Measurements from ENCODE around the gene ABCG4.

The ABCG4 gene

GRCh38 chr11:119205574-119206510, 57.0 kb downstream of the ABCG4 start, which contains the start of gene CBL:
TSS of gene CBL (plus strand) at chr11:119206339. CDS start at chr11:119206418, 79 bp downstream.
- Histone ChIP-seq H3K27ac (peak within 1 kb of the TSS; percentile 96 to 98), H3K36me3 (no peaks in the 10 kb centered on the region), H3K9me3 (no peaks in the 10 kb centered on the region), H3K4me1 (peaks cover 0 to 31% (median 11%) of the 10 kb centered on the region in 4 donors), H3K4me3 (peak within 1 kb of the TSS; percentile 98 to 99), H3K27me3 (no peaks in the 10 kb centered on the region)
- DNase-seq, result peak; percentile 94 to 96
- intact Hi-C loops (cut with DNase I; ENCODE audit: low total_unique reads), result loop anchor here (5.0 to 10.0 kb wide), 2 partner anchors 79 to 121 kb away; no protein-coding TSS in a partner anchor
- TF ChIP-seq CTCF (IDR thresholded peaks at IDR 0.05), result peak; percentile 79 to 96

- H3K27ac ChIP-seq, result peak overlapping the region; percentile 96 to 98
- intact Hi-C loops (cut with DNase I; ENCODE audit: low total_unique reads), result loop anchor here (5.0 to 10.0 kb wide), 2 partner anchors 78 to 121 kb away; no protein-coding TSS in a partner anchor
- no peaks in the 10 kb centered on the region for H3K9me3 ChIP-seq
- peak in 1 of 2 donors; percentile 35 for DNase-seq
- no peak for TF ChIP-seq CTCF (IDR thresholded peaks at IDR 0.05)
- H3K4me3 ChIP-seq, result peak overlapping the region; percentile 98 to 99
- H3K4me1 ChIP-seq, result peaks cover 0 to 36% (median 12%) of the 10 kb centered on the region in 4 donors
- no peaks in the 10 kb centered on the region for H3K36me3 ChIP-seq
- H3K27me3 ChIP-seq, result no peaks in the 10 kb centered on the region
These were observed 57.9 kb downstream of the ABCG4 start for GRCh38 chr11:119206511-119207414.

GRCh38 chr11:119207415-119207960, 58.6 kb downstream of the ABCG4 start:
- H3K4me1 ChIP-seq, result peaks cover 0 to 36% (median 13%) of the 10 kb centered on the region in 4 donors
- H3K27me3 ChIP-seq, result no peaks in the 10 kb centered on the region
- H3K36me3 ChIP-seq, result no peaks in the 10 kb centered on the region
- H3K9me3 ChIP-seq, result no peaks in the 10 kb centered on the region
- peak overlapping the region; percentile 98 to 99 for H3K4me3 ChIP-seq
- no peak for DNase-seq
- peak overlapping the region; percentile 96 to 98 for H3K27ac ChIP-seq
- intact Hi-C loops (cut with DNase I; ENCODE audit: low total_unique reads), result loop anchor here (5.0 to 10.0 kb wide), 2 partner anchors 77 to 120 kb away; no protein-coding TSS in a partner anchor
- TF ChIP-seq CTCF (IDR thresholded peaks at IDR 0.05), result no peak

- TF ChIP-seq CTCF (IDR thresholded peaks at IDR 0.05), result no peak
- no peaks in the 10 kb centered on the region for H3K9me3 ChIP-seq
- H3K4me3 ChIP-seq, result no peak overlapping the region
- DNase-seq, result no peak
- H3K27ac ChIP-seq, result no peak overlapping the region
- H3K4me1 ChIP-seq, result peaks cover 0 to 36% (median 13%) of the 10 kb centered on the region in 4 donors
- no peaks in the 10 kb centered on the region for H3K36me3 ChIP-seq
- intact Hi-C loops (cut with DNase I; ENCODE audit: low total_unique reads), result loop anchor here (5.0 to 10.0 kb wide), 2 partner anchors 76 to 118 kb away; no protein-coding TSS in a partner anchor
- no peaks in the 10 kb centered on the region for H3K27me3 ChIP-seq
These were observed 60.3 kb downstream of the ABCG4 start for GRCh38 chr11:119209186-119209585.

- peak in 1 of 2 donors; percentile 28 for DNase-seq
- Histone ChIP-seq H3K27ac (no peak overlapping the region), H3K27me3 (no peaks in the 10 kb centered on the region), H3K36me3 (no peaks in the 10 kb centered on the region), H3K4me1 (peaks cover 0 to 35% (median 13%) of the 10 kb centered on the region in 4 donors), H3K9me3 (no peaks in the 10 kb centered on the region), H3K4me3 (no peak overlapping the region)
- intact Hi-C loops (cut with DNase I; ENCODE audit: low total_unique reads), result no loop called here
- no peak for TF ChIP-seq CTCF (IDR thresholded peaks at IDR 0.05)
These were observed 61.2 kb downstream of the ABCG4 start for GRCh38 chr11:119210050-119210449.
